IPS-18c (cell line): Measurements from ENCODE around the gene NTSR2.

Experiments
- H3K4me3 ChIP-seq: 2 replicates; pipeline ENCODE4 v1.7.0; 2013; ENCODE audit warnings: low read depth, mild to moderate bottlenecking, low read length, moderate library complexity; ENCODE audit not compliant: insufficient read depth
- H3K9me3 ChIP-seq: one replicate; pipeline ENCODE4 v1.6.1; 2013; ENCODE audit warnings: mild to moderate bottlenecking, low read length, moderate library complexity; ENCODE audit not compliant: control insufficient read depth, insufficient read depth

NTSR2 gene

DNA sequence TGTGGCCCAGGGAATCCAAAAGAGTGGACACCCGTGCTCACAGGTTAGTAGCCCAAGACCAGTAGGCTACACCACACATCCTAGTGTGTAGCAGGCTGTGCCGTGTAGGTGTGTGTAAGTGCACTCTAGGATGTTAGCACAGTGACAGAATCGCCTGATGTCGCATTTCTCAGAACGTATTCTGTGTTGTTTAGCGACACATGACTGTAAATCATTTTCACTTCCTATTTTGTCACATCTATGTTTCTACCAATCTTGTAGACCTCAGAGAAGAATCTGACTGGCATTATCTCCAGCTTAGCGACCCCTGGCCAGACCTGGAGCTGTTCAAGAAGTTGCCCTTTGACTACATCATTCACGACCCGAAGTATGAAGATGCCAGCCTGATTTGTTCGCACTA is 45.1 kb downstream of the NTSR2 start:
- Histone ChIP-seq H3K4me3 (no peak overlapping the region), H3K9me3 (no peaks in the 10 kb centered on the region)

DNA sequence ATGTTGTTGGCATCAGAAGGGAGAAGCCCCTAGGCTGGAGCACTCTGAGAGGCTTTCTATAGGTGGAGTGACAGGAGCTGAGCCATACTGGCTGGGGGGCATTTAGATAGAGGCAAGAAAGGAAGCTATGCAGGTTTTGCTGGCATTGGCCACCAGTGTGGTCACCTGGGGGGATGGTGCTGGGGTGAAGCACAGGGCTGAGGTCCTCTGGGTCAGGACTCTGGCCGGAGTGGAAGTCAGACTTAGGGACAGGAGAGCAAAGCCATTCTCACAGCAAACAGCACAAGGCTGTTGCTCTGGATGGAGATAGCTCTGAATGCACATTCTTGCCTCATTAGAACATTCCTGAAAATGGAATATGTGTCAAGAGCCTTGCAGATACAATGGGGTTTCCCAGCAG is 47.4 kb downstream of the NTSR2 start:
- Histone ChIP-seq H3K9me3 (no peaks in the 10 kb centered on the region), H3K4me3 (no peak overlapping the region)

DNA sequence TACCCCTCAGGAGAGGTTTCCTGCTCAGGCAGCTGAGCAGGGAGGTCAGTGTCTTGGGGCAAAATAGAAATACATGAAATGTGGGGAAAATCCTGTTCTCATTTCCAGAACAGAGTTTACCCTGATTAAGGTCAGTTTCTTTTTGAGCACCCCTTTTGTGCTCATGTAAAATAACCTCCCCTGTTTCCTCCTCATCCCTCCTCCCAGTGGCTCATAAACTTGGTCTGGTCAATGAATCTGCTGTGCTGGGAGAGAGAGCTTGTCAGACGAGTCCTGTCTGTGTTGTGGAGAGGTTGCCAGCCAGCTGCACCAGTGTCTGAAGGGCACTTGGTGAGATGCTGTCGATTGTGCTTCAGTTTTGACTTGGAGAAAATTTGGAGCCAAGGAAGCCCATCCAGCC is 48.6 kb downstream of the NTSR2 start:
- Histone ChIP-seq H3K9me3 (no peaks in the 10 kb centered on the region), H3K4me3 (no peak overlapping the region)

DNA sequence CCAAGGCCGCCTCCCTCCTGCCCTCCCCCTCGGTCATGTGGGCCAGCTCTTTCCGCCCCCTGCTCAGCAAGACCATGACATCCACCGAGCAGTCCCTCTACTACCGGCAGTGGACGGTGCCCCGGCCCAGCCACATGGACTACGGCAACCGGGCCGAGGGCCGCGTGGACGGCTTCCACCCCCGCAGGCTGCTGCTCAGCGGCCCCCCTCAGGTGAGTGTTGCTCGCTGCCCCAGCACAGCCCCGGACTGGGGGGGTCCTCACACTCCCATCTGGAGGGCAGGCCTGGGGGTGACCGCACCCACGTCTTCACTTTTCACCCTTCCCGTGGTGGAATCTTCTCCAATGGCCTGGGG is 51.3 kb downstream of the NTSR2 start:
- no peaks in the 10 kb centered on the region for H3K9me3 ChIP-seq
- H3K4me3 ChIP-seq: no peak overlapping the region

DNA sequence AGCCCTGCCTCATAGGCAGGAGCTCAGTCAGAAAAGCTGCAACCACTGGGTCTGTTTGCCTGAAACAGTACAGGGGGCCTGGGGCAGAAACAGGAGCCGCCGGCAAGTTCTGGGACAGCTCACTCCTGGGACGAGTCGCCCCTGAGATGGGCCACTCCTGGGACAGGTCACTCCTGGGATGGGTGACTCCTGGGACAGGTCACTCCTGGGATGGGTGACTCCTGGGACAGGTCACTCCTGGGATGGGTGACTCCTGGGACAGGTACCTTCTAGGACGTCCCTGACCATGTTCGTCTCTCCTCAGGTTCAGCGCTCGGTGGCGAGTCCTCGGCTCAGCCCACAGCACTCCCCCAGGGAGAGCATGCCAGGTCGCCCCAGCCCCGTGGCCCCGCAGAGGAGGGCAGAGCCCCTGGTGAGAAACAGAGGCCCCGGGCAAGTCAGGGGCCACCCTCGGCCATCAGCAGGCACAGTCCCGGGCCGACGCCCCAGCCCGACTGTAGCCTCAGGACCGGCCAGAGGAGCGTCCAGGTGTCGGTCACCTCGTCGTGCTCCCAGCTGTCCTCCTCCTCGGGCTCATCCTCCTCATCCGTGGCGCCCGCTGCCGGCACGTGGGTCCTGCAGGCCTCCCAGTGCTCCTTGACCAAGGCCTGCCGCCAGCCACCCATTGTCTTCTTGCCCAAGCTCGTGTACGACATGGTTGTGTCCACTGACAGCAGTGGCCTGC is 51.8 kb downstream of the NTSR2 start:
- no peaks in the 10 kb centered on the region for H3K9me3 ChIP-seq

DNA sequence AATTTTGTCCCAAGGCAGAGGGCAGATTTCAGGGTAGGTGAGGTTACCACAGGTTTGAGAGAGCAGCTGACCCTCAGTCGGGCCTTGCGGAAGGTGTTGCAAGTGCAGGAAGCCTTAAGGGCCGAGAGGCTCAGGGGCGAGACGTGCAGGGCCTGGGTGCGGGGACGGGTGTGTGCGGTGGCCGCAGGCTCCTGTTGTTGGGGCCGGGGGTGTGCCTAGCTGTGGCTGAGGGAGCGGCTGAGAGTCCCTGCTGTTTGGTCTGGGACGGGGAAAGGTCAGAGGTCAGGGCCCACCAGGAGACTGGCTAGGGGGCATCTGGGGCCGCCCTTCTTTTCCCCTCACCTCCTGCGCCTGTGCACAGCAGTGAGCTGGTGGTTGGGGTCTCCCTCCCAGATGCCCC is 52.5 kb downstream of the NTSR2 start:
- no peak overlapping the region for H3K4me3 ChIP-seq

More for the DNA sequence above, 51.8 kb downstream of the NTSR2 start:
- no peak overlapping the region for H3K4me3 ChIP-seq

DNA sequence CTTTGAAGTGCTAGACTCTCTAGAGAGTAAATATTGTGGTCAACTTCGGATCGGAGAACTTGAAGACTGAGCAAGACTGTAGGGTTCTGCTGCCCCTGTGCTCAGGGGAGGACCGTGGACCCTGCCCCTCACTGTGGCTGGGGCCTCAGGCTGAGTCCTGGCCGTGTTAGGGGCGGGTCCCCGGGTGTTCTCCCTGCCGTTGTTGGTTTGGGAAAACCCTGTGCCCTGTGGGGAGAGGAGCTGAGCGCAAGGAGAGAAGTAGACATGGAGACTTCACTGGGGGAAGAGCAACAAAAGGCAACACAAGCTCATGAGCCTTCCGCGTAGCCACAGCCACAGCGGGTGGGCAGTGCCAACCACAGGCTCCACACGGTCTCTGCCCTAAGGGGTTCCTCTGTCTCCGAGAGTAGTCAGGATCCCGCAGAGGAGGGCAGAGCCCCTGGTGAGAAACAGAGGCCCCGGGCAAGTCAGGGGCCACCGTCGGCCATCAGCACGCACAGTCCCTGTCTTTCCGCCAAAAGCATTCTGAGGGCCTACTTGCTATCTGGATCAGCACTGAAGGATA is 53.1 kb downstream of the NTSR2 start:
- Histone ChIP-seq H3K9me3 (no peaks in the 10 kb centered on the region), H3K4me3 (no peak overlapping the region)

More for the DNA sequence above, 52.5 kb downstream of the NTSR2 start:
- H3K9me3 ChIP-seq: no peaks in the 10 kb centered on the region

DNA sequence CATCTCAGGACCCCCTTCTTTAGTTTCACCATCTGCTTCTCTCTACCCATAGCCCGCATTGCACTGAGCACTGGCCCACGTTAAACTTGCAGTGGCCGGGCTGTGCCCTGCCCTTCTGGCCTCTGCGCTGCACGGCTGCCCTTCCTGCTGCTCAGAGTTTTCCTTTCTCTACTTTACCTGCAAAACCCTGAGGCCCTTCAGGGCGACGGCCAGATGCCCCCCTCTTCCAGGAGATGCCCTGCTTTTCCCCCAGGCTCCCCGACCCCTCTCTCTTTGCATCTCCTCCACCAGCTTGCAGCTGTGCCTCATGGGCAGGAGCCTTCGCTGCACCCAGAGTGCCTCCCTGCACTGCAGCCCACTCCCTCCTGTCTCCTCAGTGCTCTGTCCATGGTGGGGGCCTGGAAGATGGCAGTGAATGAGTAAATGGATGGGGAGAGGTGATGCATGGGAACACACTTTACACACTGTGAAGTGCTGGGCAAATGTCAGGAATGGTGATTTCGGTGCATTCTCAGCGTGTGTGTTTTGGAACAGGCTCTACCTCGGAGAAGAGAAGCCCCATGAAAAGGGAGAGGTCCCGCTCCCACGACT is 53.8 kb downstream of the NTSR2 start:
- no peak overlapping the region for H3K4me3 ChIP-seq
- H3K9me3 ChIP-seq: no peaks in the 10 kb centered on the region

DNA sequence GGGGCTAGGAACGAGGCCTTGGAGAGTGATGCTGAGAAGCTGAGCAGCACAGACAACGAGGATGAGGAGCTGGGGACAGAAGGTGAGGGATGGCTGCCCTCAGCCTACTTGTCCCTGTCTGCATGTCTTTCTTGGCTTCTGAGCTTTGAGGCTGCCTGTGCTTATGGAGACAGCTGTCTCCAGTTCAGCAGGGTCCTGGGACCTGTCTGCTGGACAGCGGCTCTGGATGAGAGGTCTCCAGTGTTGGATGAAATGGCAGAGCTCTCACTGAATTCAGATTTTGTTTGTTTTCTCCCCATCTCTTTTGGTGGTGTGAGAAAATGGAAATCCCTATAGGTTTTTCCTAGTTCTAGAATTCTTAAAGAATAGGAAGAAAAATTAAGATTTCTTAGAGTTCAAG is 54.8 kb downstream of the NTSR2 start:
- H3K9me3 ChIP-seq: no peaks in the 10 kb centered on the region
- no peak overlapping the region for H3K4me3 ChIP-seq

DNA sequence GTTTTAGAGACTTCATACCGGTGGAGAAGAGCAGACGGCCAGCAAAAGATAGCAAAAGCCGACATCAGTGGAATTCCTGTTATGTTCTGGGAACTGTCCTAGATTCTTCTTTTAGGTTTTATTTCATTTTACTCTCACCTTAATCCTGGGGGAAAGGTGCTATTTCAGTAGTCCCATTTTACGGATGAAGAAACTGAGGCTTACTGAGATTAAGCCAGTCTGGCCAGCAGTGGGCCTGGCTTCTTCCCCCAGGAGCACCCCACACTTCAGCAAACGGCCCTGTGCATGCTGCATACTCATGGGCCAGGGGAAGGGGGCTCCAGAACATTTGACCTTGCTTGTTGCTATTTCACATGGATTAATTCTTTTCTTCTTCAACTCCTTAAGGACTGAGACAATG is 56.7 kb downstream of the NTSR2 start:
- H3K4me3 ChIP-seq: no peak overlapping the region
- no peaks in the 10 kb centered on the region for H3K9me3 ChIP-seq

DNA sequence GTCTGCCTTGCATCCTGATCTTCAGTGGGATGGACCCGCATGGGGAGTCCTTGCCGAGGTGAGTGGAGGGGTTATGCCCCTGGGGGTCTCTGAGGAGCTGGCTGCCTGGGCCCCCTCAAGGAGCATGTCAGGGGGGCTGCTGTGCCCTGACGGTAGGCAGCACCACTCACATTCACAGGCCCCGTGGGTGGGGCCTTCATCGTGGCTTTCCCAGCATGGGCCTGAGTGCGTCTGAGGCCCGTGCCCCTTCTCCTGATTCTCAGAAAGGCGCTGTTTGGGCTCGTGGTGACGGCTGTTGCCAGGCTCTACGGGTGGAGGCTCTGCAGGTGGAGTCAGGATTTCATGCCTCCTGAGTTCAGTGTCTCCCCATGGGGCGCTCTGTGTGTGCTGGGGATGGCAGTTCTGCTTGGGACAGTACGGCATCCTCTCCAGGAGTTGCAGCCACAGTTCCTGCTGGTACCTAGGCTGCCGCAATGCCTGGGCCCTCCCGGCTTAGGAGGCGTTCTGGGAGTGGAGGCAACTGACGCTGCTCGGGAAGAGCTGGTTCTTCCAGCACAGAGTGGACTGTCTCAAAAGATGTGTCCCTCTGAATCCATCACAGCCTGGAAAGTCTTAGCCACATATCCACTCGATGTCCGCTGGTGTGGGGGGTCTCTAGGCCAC is 57.3 kb downstream of the NTSR2 start:
- H3K9me3 ChIP-seq: no peaks in the 10 kb centered on the region
- no peak overlapping the region for H3K4me3 ChIP-seq

DNA sequence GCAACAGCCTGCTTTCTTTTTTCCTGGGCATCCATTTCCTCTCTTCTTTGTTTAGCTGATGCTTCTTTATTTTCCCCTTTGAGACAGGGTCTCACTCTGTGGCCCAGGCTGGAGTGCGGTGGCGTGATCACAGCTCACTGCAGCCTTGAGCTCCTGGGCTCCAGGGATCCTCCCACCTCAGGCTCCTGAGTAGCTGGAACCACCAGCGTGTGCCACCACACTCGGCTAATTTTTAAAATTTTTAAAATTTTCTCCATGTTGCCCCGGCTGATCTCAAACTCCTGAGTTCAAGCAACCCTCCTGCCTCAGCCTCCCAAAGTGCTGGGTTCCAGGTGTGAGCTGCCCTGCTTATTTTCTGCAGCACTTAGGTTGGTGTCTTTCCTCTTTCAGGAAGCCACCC is 58.7 kb downstream of the NTSR2 start:
- no peak overlapping the region for H3K4me3 ChIP-seq
- no peaks in the 10 kb centered on the region for H3K9me3 ChIP-seq

DNA sequence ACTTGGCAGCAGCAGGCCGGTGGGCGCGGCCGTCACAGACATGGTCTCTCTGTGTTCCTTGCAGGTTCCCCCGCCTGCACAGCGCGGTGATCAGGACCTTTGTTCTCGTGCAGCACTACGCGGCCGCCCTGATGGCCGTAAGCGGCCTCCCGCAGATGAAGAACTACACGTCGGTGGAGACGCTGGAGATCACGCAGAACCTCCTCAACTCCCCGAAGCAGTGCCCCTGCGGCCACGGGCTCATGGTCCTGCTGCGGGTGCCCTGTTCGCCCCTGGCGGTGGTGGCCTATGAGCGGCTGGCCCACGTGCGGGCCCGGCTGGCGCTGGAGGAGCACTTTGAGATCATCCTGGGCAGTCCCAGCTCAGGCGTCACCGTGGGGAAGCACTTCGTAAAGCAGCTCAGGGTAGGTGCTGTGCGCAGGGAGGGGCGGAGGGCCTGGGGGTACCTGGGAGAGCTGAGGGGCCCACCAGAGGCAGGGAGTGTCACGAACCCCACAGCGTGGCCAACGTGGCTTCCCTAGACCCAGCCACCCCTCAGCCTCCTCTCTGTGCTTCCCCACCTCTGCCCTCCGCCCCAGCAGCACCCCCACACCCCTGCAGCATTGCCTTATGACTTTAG is 59.3 kb downstream of the NTSR2 start:
- H3K9me3 ChIP-seq: no peaks in the 10 kb centered on the region
- H3K4me3 ChIP-seq: no peak overlapping the region
